Activated CD8-positive, alpha-beta memory T cell treated with anti-CD3 and anti-CD28 coated beads, Interleukin-2, amount 50 U/mL, for 4 hours (primary cell): ENCODE results near the gene RNASEH2C.
"Not testable (repeated sequence)": the region's sequence is repeated elsewhere in the genome, so short reads cannot be mapped to it uniquely, and the experiment has no call there.

Experiments
- DNase-seq: peaks from one replicate; pipeline ENCODE4 v3.0.0-alpha.2; 2020

Gene RNASEH2C

GRCh38 chr11:65716774-65717405 lies 3.7 kb downstream of the RNASEH2C start:
- no peak for DNase-seq

DNA sequence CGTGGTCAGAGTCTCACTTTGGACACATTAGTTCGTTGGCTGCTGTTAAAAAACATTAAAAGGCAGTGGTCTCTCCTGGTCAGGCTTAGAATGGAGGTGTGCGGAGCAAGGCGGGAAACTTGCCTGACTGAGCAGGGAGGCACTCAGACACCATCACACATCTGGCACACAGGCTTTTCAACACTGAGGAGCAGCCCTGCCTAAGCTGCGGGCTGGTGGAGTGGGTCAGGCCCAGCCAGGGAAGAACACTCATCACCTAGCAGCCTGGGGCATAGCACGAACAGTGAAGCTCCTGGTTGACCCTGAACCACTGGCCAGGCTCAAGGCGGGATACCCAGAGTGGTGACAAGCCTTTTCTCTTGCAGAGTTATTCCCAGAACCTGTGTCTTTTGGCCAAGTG lies 4.3 kb downstream of the RNASEH2C start:
- DNase-seq: no peak

DNA sequence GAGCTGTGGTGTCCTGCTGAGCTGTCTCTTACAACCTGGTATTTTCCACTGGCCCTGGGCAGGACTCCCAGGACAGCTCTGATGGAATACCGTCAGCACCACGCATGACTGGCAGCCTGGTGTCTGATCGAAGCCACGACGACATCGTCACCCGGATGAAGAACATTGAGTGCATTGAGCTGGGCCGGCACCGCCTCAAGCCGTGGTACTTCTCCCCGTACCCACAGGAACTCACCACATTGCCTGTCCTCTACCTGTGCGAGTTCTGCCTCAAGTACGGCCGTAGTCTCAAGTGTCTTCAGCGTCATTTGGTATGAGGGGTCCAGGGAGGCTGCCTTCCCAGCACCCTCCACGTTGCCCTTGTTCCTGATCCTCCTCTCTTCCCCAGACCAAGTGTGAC lies 6.2 kb downstream of the RNASEH2C start:
- no peak for DNase-seq

- DNase-seq: no peak
These were observed 7.2 kb downstream of the RNASEH2C start for GRCh38 chr11:65713212-65713969.

- no peak for DNase-seq
These were observed 7.9 kb downstream of the RNASEH2C start for GRCh38 chr11:65712633-65713076.

- peak; percentile 97 for DNase-seq
These were observed 8.6 kb downstream of the RNASEH2C start, which contains the start of gene KAT5 for GRCh38 chr11:65711785-65712632. KAT5 (plus strand) TSS chr11:65712252; CDS start chr11:65712268, 16 bp downstream.

DNA sequence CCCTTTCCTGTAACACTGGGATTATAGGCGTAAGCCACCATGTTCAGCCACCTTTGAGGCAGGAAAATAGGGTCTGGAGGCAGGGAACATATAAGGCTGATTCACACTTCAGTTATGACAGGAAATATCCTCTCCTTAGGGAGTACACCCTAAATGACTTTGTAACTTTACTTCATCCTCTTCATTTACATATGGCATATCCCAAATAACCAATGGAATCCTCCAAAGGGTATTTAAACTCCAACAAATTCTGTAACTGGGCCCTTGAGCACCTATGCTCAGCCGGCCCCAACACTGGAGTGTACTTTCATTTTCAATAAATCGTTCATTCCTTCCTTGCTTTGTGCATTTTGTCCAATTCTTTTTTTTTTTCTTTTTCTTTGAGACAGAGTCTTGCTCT lies 10.2 kb downstream of the RNASEH2C start:
- no peak for DNase-seq

DNA sequence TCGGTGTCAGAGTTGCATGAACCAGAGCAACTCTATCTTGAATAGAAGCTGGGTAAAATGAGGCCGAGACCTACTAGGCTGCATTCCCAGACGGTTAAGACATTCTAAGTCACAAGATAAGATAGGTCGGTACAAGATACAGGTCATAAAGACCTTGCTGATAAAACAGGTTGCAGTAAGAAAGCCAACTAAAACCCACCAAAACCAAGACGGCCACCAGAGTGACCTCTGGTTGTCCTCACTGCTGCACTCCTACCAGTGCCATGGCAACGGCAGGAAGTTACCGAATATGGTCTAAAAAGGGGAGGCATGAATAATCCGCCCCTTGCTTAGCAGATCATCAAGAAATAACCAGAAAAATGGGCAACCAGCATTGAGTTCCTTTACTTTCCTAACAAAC lies 10.9 kb downstream of the RNASEH2C start:
- DNase-seq: no peak

DNA sequence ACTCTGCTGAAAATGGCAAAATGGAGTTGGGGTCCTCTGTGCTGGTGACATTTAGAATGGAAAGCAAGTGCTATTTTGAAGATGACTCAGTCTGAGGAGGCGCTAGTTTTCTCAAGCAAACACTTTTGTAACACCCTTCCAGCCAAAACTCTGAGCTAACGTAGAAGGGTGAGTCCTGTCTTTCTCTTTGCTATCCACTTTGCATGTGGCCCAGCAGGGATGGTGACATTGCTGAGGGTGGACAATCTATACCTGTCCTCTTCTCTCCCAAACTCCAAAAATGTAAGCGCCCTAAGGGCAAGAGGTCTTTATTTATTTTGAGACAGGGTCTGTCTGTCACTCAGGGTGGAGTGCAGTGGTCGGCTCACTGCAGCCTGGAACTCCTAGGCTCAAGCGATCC lies 12.1 kb downstream of the RNASEH2C start:
- no peak for DNase-seq

DNA sequence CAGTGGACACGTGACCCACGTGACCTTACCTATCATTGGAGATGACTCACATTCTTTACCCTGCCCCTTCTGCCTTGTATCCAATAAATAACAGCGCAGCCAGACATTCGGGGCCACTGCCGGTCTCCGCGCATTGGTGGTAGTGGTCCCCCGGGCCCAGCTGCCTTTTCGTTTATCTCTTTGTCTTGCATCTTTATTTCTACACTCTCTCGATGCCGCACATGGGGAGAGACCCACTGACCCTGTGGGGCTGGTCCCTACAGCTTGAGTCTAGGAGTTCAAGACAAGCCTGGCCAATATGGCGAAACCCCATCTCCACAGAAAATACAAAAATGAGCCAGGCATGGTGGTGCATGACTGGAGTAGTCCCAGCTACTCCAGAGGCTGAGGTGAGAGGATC lies 13.6 kb downstream of the RNASEH2C start:
- DNase-seq: not testable (repeated sequence)

GRCh38 chr11:65706303-65706763 lies 14.3 kb downstream of the RNASEH2C start:
- DNase-seq: peak; percentile 78

GRCh38 chr11:65703846-65704245 lies 16.8 kb downstream of the RNASEH2C start:
- DNase-seq: no peak

- no peak for DNase-seq
These were observed 18.9 kb downstream of the RNASEH2C start for GRCh38 chr11:65701686-65702085.

DNA sequence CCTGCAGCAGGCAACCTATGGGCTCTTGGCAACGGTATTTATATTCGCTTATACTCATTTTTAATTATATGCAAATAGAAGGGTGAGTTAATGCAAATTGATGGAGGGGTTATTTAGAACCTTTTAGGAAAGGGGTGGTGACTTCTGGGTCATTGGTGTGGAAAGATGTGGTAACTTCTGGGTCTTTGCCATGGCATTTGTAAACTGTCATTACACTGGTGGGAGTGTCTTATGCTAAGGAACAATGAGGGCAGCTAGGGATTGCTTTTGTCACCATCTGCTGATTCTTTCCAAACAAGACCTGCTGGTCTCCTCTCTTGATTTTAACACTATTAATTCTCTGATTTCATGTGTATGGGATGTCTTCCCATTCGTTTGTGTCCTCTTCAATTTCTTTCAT lies 20.2 kb downstream of the RNASEH2C start:
- DNase-seq: no peak

- DNase-seq: no peak
These were observed 21.3 kb downstream of the RNASEH2C start for GRCh38 chr11:65699306-65699705.

- DNase-seq: no peak
These were observed 22.4 kb downstream of the RNASEH2C start for GRCh38 chr11:65698205-65698604.

DNA sequence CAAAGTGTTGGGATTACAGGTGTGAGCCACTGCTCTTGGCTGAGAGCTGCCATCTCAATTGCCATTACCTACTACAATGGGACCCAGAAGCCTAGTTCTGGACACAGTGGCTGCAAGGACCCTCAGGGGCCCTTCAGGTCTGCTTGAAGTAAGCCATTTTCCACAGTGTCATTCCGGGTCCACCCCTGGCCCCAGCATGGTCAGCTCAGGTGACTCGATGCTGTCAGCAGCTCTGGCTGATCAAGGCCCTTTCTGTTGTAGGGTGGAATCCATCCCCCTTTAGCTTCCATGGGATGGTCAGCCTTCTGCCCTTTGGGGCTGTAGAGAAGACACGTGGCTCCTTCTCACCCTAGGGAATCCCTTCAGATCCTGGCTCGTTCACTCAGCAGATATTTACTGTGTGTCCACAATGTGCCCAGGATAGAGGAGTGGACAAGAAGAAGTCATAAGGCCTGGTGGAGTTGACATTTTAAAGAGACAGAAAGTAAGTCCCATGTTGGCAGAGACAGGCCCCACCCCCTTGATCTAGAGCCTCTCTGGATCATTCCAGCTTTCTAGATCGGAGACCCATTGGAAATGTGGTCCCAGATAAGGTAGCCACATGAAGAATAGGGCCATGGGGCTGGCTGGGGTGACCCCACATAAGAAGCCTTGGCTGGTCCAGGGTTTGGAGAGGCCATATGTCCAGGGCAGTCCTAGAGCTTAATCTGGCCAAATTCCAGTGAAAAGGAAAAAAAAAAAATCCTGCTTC lies 23.6 kb downstream of the RNASEH2C start:
- no peak for DNase-seq

GRCh38 chr11:65695459-65696241 lies 24.9 kb downstream of the RNASEH2C start:
- no peak for DNase-seq

DNA sequence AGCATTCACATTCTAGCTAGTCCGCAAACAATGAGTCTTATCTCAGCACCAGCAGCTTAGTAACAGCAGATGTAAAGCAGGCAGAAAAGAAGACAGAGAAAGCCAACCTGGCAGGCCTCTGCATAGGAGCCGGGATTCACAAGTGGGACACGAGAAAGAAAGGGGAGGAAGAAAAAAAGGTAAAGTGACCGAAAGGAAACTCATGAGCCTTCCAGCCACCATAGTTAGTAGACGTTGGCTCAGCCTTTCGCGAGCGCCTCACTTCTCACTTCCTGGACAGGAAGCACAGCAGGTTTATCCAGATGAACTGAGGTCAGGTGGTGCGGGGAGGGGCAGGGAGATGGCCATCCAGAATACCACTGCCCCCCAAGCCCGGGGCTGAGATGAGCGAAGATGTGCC lies 28.2 kb downstream of the RNASEH2C start:
- no peak for DNase-seq

- not testable (repeated sequence) for DNase-seq
These were observed 28.8 kb downstream of the RNASEH2C start for GRCh38 chr11:65691847-65692246.

DNA sequence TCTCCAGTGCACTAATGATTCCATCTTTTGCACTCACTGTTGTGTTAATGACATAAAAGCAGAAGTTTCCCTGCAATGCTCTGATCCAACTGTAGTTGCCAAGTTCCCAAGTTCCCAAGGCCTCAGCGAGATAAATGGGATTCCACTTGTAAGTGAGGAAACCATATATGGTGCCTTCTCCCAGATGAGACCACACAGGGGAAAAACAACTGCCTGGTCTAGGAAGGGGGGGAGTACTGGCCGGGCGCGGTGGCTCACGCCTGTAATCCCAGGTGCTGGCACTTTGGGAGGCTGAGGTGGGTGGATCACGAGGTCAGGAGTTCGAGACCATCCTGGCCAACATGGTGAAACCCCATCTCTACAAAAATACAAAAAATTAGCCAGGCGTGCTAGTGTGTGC lies 34.6 kb downstream of the RNASEH2C start:
- DNase-seq: no peak

DNA sequence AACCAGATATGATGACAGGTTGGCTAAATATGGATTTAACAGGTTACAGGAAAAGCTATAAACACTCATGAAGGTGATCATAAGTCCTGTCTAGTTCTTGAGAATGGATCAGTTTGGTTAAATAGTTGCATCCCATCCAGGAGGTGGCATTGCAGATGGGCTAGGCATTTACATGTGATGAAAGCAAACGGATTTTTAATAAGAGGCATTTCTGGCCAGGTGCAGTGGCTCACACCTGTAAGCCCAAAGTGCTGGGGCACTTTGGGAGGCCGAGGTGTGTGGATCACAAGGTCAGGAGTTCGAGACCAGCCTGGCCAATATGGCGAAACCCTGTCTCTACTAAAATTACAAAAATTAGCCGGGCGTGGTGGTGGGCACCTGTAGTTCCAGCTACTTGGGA lies 37.1 kb downstream of the RNASEH2C start:
- DNase-seq: not testable (repeated sequence)
